Measurements from ENCODE around the gene NUP155.
"Not testable (repeated sequence)": the region's sequence is repeated elsewhere in the genome, so short reads cannot be mapped to it uniquely, and the experiment has no call there.

The NUP155 gene

GRCh38 chr5:37272511-37272910 is 98.4 kb downstream of the NUP155 start:
- no peak for DNase-seq

GRCh38 chr5:37268100-37268499 is 102.8 kb downstream of the NUP155 start:
- not testable (repeated sequence) for DNase-seq

GRCh38 chr5:37255774-37256358 is 115.0 kb downstream of the NUP155 start:
- no peak for DNase-seq

GRCh38 chr5:37254581-37254980 is 116.3 kb downstream of the NUP155 start:
- no peak for DNase-seq

- no peak for DNase-seq
These were observed 119.2 kb downstream of the NUP155 start for GRCh38 chr5:37251665-37252064.

GRCh38 chr5:37249815-37250164 is 121.1 kb downstream of the NUP155 start:
- DNase-seq = peak; percentile 0

- DNase-seq = peak; percentile 49
These were observed 121.7 kb downstream of the NUP155 start, which contains the start of gene CPLANE1 for GRCh38 chr5:37248970-37249814. CPLANE1 (minus strand) TSS chr5:37249376; CDS start chr5:37247698, 1,678 bp downstream.

- no peak for DNase-seq
These were observed 122.4 kb downstream of the NUP155 start for GRCh38 chr5:37248421-37248969.

- no peak for DNase-seq
These were observed 123.4 kb downstream of the NUP155 start for GRCh38 chr5:37247496-37247895.

GRCh38 chr5:37247036-37247435 is 123.9 kb downstream of the NUP155 start:
- DNase-seq = no peak

Measured in CD4-positive, alpha-beta T cell treated with Interleukin-21 for 1 hour (primary cell).